Endothelial cell of umbilical vein (primary cell): ENCODE measurements around the gene CMSS1. TPM values are rescaled to one million over a fixed set of nuclear protein-coding genes. Genes with fewer than 3 reads are reported as not detected.

ENCODE experiments used
- BruUV-seq: library from RNA; stranded (reverse); fragments of 400-500 nt; replicated peaks from 2 replicates; lab custom pipeline; 2021; lab: Mats Ljungman, UMichigan
- CTCF ChIA-PET: fragments of 300-600, 350-600 bp; sonication (Branson Sonifier 250); formaldehyde crosslinking; loops from one replicate; lab custom pipeline; 2021; ENCODE audit warnings: antibody characterized with exemption, inconsistent platforms; lab: Charles Lee
- POLR2A ChIA-PET: fragments of 300-600, 350-600 bp; sonication (Branson Sonifier 250); formaldehyde crosslinking; loops from one replicate; lab custom pipeline; 2021; ENCODE audit warnings: antibody characterized with exemption, inconsistent platforms; lab: Charles Lee
- DNase-seq: peaks from one replicate; pipeline ENCODE4 v3.0.0-alpha.2; 2011; ENCODE audit warnings: low read depth, low spot score
- FAIRE-seq: peaks from 2 replicates; lab custom pipeline; 2011; peaks lifted over from hg19 to GRCh38; lab: Jason Lieb, UNC
- H2AFZ ChIP-seq: 2 replicates; pipeline ENCODE4 v1.6.0; 2012; ENCODE audit warnings: low read depth, low read length, control low read depth, inconsistent platforms
- H3K27ac ChIP-seq: 2 replicates; pipeline ENCODE4 v1.5.1; 2011; ENCODE audit warnings: low read depth, mild to moderate bottlenecking, control low read depth, low read length, moderate library complexity; ENCODE audit not compliant: insufficient read depth
- H3K27me3 ChIP-seq, 2 experiments: 2 replicates each; pipeline versions ENCODE4 v1.6.0 to v1.6.1; 2011; ENCODE audit warnings: low read length in 2 of 2, mixed read lengths in 1 of 2; ENCODE audit not compliant: control insufficient read depth in 2 of 2, insufficient read depth in 2 of 2
- H3K36me3 ChIP-seq, 2 experiments: 2 replicates in 1 of 2; 3 replicates in 1 of 2; pipeline ENCODE4 v1.5.1; 2011; ENCODE audit warnings: low read length in 2 of 2, mild to moderate bottlenecking in 1 of 2, moderate library complexity in 1 of 2; ENCODE audit not compliant: control insufficient read depth in 2 of 2, insufficient read depth in 2 of 2; ENCODE audit errors: extremely low read depth in 1 of 2
- H3K4me1 ChIP-seq: 3 replicates; pipeline ENCODE4 v1.5.1; 2011; ENCODE audit warnings: mild to moderate bottlenecking, low read length; ENCODE audit not compliant: control insufficient read depth, insufficient read depth; ENCODE audit errors: extremely low read depth
- H3K4me2 ChIP-seq: 2 replicates; pipeline ENCODE4 v1.6.1; 2011; ENCODE audit warnings: low read length, control low read depth, mixed read lengths; ENCODE audit not compliant: insufficient read depth
- H3K4me3 ChIP-seq, 3 experiments: fragments of 200-600 bp in 1 of 3; sonication (generic), shearing (Covaris generic) in 1 of 3; replicated peaks in 1 of 3; 2 replicates each; pipeline ENCODE4 v1.5.1; 2011 to 2016; ENCODE audit warnings: control low read depth in 3 of 3, low read length in 3 of 3, mild to moderate bottlenecking in 2 of 3, inconsistent platforms in 1 of 3, low read depth in 1 of 3, moderate library complexity in 1 of 3; ENCODE audit not compliant: insufficient read depth in 1 of 3
- H3K79me2 ChIP-seq: 2 replicates; pipeline ENCODE4 v1.6.0; 2012; ENCODE audit warnings: low read length, inconsistent platforms; ENCODE audit not compliant: control insufficient read depth, insufficient read depth
- H3K9ac ChIP-seq: replicated peaks from 2 replicates; pipeline ENCODE3; 2011; ENCODE audit warnings: low read length, control low read depth; ENCODE audit not compliant: insufficient read depth; ENCODE audit errors: extremely low read depth
- H3K9me1 ChIP-seq: replicated peaks from 3 replicates; pipeline ENCODE4 v1.6.0; 2011; ENCODE audit warnings: mild to moderate bottlenecking, low read length; ENCODE audit not compliant: control insufficient read depth, insufficient read depth; ENCODE audit errors: extremely low read depth
- H3K9me3 ChIP-seq: replicated peaks from 2 replicates; pipeline ENCODE4 v1.5.1; 2012; ENCODE audit warnings: low read length, inconsistent platforms; ENCODE audit not compliant: control insufficient read depth, insufficient read depth
- H4K20me1 ChIP-seq: replicated peaks from 2 replicates; pipeline ENCODE3; 2011; ENCODE audit warnings: mild to moderate bottlenecking, low read length; ENCODE audit not compliant: control insufficient read depth, insufficient read depth; ENCODE audit errors: extremely low read depth
- EZH2 ChIP-seq: IDR thresholded peaks from 2 replicates; pipeline ENCODE4 v1.6.1; 2012; ENCODE audit warnings: borderline replicate concordance, low read depth, mild to moderate bottlenecking, moderate library complexity, low read length, inconsistent platforms; ENCODE audit not compliant: severe bottlenecking
- FOS ChIP-seq: IDR thresholded peaks from 2 replicates; pipeline ENCODE4 v1.6.1; 2011; ENCODE audit warnings: mild to moderate bottlenecking, low read length, moderate library complexity, borderline replicate concordance; ENCODE audit not compliant: insufficient read depth
- JUN ChIP-seq: IDR thresholded peaks from 2 replicates; pipeline ENCODE4 v1.6.1; 2011; ENCODE audit warnings: borderline replicate concordance, low read depth; ENCODE audit not compliant: insufficient read length, insufficient read depth
- MAX ChIP-seq: IDR thresholded peaks from 2 replicates; pipeline ENCODE4 v1.6.1; 2011; ENCODE audit not compliant: insufficient read depth, insufficient read length
- MYC ChIP-seq: IDR thresholded peaks from one replicate; pipeline ENCODE4 v1.6.1; 2011; ENCODE audit warnings: mild to moderate bottlenecking, low read depth, low read length
- POLR2AphosphoS5 ChIP-seq: IDR thresholded peaks from 2 replicates; pipeline ENCODE4 v1.6.1; 2012; ENCODE audit warnings: low read depth, mild to moderate bottlenecking, control low read depth, low read length, moderate library complexity; ENCODE audit not compliant: insufficient read depth
- dilution Hi-C: fragments of 300-500 bp; cut with MboI; formaldehyde crosslinking; loops from one replicate; pipeline ENCODE4 v1.15.0; 2019; ENCODE audit warnings: low sequenced_read_pairs; ENCODE audit not compliant: extremely low pct_ligation_motif_present
- intact Hi-C: fragments of 100-400 bp; cut with micrococcal nuclease; formaldehyde crosslinking; loops from one replicate; pipeline ENCODE4 v1.10.0; 2022
- polyA plus RNA-seq, 4 experiments: library from polyadenylated mRNA; depleted of rRNA in 3 of 4; stranded (reverse) in 3 of 4; unstranded in 1 of 4; fragments of >200 nt; gene quantifications; 2 replicates each; pipeline versions ENCODE4 v1.2.1 to v1.2.3, GENCODE V29; 2011 to 2012; ENCODE audit warnings: missing spikeins in 1 of 4
- total RNA-seq: library from RNA; stranded (reverse); gene quantifications from 2 replicates; pipeline ENCODE4 v1.2.3, GENCODE V29; 2021
- TF ChIP-seq, protein P1 (sequence below), 2 donors: IDR thresholded peaks; 1 replicate in 1 of 2; 2 replicates in 1 of 2; pipeline ENCODE4 v1.5.1; 2011; ENCODE audit warnings: low read length in 2 of 2, mild to moderate bottlenecking in 2 of 2, moderate library complexity in 2 of 2, control low read depth in 1 of 2, inconsistent platforms in 1 of 2, low read depth in 1 of 2; ENCODE audit not compliant: insufficient read depth in 1 of 2; ENCODE audit errors: extremely low read depth in 1 of 2

CMSS1 gene
- total and polyA plus RNA-seq, 2 donors (not counting 3 experiments of a cell fraction or from before 2014, with no cell fraction given) = 9.7 to 60.6 TPM

DNA sequence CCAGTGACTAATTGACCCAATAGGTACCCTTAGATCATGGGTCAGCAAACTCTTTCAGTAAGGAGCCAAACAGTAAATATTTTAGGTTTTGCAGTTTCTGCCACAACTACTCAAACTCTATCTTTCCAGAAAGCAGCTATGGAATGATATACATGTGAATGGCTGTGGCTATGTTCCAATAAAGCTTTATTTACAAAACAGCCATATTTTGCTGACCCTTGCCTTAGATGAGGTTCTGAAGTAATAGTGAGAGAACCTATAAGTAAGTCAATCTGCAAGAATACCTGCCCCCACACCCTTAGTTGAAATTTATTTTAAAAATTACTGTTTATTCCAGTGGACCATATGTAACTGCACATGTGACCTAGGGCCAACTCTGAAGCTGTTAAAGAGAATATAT is 134.0 kb downstream of the CMSS1 start:
- Histone ChIP-seq H3K9me3 (no peaks in the 10 kb centered on the region), H3K27me3 (no peaks in the 10 kb centered on the region), H3K27ac (no peak overlapping the region), H3K36me3 (no peaks in the 10 kb centered on the region), H3K9ac (no peak overlapping the region), H3K4me3 (no peak overlapping the region), H2AFZ (no peak overlapping the region), H3K79me2 (no peaks in the 10 kb centered on the region), H3K4me1 (no peaks in the 10 kb centered on the region), H4K20me1 (no peaks in the 10 kb centered on the region), H3K4me2 (no peak overlapping the region), H3K9me1 (no peaks in the 10 kb centered on the region)
- CTCF ChIA-PET = interaction anchor here (1.3 to 1.5 kb wide), 2 partner anchors 117 to 303 kb away, joined by 3 to 6 read pairs; no protein-coding TSS in a partner anchor
- POLR2A ChIA-PET = interaction anchor here (0.6 kb wide), 1 partner anchor 25 kb away, joined by 3 read pairs; no protein-coding TSS in a partner anchor
- DNase-seq = no peak
- BruUV-seq = no TSS peak
- intact Hi-C loops (no loop called here), dilution Hi-C loops (no loop called here)
- TF ChIP-seq POLR2AphosphoS5 = no peak
- no peak for TF ChIP-seq JUN
- no peak for TF ChIP-seq EZH2
- TF ChIP-seq FOS = no peak
- TF ChIP-seq, protein P1, sequence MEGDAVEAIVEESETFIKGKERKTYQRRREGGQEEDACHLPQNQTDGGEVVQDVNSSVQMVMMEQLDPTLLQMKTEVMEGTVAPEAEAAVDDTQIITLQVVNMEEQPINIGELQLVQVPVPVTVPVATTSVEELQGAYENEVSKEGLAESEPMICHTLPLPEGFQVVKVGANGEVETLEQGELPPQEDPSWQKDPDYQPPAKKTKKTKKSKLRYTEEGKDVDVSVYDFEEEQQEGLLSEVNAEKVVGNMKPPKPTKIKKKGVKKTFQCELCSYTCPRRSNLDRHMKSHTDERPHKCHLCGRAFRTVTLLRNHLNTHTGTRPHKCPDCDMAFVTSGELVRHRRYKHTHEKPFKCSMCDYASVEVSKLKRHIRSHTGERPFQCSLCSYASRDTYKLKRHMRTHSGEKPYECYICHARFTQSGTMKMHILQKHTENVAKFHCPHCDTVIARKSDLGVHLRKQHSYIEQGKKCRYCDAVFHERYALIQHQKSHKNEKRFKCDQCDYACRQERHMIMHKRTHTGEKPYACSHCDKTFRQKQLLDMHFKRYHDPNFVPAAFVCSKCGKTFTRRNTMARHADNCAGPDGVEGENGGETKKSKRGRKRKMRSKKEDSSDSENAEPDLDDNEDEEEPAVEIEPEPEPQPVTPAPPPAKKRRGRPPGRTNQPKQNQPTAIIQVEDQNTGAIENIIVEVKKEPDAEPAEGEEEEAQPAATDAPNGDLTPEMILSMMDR (IDR thresholded peaks at IDR 0.05; ENCODE audit: extremely low read depth in 1 of 2, insufficient read depth in 1 of 2, low read depth in 1 of 2, low read length in 2 of 2) = no peak
- no peak for TF ChIP-seq MYC
- TF ChIP-seq MAX = no peak
- FAIRE-seq = no peak
